GM18511 (cell line): ENCODE results near the gene CRTC1.
"Not testable (repeated sequence)": the region's sequence is repeated elsewhere in the genome, so short reads cannot be mapped to it uniquely, and the experiment has no call there.

Experiments used
- ATAC-seq: cut with Tn5 transposase; IDR thresholded peaks from one replicate; pipeline ENCODE4 v1.9.1; 2021; ENCODE audit warnings: mild to moderate bottlenecking, moderate library complexity; ENCODE audit not compliant: unreplicated experiment

CRTC1 gene

DNA sequence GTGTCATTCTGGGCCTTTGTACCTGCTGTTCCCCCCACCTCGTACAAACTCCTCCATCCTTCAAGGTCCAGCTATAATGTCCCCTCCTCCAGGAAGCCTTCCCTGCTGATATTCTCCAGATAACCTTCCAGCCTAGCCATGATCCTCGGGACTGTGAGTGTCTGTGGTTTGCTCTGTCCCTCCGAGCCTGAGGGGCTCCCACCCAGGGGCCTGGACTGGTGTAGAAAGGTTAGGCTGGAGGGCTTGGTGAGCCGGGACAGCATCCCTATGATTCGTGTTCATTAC is 110.5 kb downstream of the CRTC1 start:
- no peak for ATAC-seq

DNA sequence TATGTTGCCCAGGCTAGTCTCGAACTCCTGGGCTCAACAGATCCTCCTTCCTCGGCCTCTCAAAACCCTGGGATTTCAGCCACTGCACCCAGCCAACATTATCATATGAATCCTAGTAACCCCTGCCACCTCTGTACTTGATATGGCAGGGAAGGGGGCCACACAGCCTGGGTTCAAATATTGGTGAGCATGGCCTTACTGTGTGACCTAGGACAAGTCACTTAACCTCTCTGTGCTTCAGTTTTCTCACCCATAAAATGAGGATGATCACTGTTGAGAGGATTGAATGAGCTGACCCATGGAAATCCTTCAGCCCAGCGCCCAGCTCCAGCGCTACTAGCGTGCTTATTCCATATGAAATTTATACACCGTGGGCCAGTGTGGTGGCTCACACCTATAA is 111.2 kb downstream of the CRTC1 start:
- ATAC-seq, result no peak

DNA sequence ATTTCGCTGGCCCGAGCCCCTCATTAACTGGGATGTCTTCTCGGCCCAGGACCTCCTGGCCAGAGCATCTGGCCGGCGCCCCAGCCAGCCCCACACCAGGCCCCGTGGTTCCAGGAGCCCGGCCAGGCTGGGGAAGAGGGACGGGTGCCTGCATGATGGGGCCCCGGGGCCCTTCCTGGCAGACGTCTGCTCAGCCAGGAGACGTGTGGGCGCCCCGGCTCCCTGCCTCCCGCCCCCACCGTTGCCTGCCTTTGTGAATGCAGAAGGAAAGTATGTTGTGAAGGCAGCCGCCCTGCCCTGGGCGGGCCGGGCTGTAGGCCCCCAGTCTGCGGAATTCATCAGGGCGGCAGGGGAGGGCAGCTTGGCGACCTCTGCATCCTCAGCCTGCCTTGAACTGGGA is 112.1 kb downstream of the CRTC1 start:
- no peak for ATAC-seq

DNA sequence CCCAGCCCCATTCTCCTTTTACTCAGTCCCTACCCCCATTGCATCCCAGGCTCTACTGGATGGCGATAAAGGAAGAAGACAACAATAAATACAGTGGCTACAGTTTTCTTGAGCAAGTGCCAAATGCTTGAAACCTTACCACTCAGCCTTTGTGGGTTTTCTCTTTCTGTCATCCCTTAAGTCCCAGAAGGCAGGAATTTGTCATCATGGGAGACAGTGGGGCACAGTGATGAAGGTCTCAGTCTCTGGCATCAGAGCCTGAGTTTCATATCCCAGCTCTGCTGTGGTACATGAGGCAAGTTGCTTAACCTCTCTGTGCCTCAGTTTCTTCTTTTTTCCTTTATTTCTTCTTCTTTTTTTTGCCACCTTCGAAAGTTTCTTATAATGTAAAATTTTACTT is 112.8 kb downstream of the CRTC1 start:
- ATAC-seq, result no peak

DNA sequence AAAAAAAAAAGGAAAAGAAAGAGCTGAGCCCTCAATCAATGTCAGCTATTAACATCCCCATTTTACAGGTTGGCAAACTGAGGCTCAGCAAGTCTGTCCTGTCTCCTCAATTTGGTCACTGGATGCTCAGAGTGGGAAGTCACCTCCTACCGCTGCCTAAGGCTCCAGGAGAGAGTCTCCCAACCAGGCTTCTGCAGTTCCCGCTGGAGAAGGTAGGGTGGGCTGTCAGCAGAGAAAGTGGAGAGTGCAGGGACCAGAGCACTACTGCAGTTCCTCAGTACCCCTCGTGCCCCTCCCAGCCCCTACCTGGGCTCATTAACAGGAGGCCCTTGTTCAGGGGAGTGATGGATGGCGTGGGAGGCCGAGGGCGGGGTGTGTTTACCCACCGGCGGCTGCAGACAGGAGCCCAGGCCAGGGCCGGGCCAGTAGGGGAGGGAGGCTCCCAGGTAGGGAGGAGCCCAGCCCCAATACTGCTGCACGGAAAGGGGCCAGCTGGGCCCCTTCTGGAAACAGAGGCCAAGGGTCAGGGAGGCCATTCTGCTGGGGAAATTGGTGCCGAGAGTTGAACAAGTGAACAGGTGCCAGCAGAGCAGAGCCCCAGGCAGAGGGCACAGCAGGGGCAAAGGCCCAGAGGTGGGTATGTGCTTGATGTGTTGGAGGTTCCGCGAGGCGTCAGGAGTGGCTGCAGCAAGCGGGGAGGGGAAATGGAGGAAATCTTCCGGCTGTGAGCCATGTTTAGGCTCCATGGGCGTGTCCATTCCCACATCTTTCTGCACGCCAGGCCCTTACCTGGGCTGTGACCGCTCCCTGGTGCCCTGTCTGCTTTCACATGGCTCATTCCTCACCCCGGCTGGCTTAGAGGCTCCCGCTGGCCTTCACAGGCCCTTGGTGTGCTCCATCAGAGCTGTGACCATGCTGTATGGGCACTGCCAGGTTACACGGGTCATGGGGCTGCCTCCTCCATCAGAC is 115.2 kb downstream of the CRTC1 start:
- ATAC-seq, result no peak

DNA sequence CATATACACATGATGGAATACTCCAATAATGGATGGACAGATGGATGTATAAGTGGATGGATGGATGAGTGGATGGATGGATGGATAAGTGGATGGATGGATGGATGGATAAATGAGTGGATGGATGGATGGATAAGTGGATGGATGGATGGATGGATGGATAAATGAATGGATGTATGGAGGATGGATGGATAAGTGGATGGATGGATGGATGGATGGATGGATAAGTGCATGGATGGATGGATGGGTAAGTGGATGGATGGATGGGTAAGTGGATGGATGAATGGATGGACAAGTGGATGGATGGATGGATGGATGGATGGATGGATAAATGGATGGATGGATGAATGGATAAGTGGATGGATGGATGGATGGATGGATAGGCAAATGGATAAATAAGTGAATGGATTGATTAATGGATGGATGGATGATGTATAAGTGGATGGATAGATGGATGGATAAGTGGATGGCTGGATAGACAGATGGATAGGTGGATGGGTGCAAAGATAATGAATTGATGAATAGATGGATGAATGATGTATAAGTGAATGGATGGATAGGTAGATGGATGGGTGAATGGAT is 116.0 kb downstream of the CRTC1 start:
- ATAC-seq, result no peak

DNA sequence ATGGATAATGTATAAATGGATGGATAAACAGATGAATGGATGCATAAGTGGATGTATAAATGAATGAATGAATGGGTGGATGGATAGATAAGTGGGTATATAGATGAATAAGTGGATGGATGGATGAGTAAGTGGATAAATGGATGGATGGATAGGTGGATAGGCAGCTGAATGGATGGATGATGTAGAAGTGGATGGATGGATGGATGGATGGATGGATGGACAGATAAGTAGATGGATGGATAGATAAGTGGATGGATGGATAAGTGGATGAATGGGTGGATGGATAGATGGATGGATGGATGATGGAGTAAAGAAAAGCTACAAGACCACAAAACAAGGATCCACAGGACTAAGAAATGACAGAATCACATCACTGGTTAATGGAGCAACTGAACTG is 116.6 kb downstream of the CRTC1 start:
- no peak for ATAC-seq

DNA sequence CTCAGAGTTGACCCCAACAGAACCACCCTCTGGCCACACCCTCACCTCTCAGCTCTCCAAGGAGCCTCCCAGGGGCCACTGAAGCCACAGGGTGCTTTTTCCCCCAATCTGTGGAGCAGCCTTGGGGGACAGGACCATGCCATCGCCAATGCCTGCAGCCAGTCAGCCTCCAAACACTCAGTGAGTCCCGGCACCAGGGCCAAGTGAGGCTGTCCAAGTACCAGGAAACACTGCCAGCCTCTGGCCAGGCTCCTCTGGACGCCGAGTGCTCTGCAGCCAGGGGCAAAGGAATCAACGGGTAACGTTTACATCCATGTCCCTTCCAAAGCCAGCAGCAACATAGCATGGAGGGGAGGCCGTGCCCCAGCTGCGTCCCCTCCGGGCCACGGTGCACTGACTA is 117.2 kb downstream of the CRTC1 start:
- ATAC-seq, result no peak

DNA sequence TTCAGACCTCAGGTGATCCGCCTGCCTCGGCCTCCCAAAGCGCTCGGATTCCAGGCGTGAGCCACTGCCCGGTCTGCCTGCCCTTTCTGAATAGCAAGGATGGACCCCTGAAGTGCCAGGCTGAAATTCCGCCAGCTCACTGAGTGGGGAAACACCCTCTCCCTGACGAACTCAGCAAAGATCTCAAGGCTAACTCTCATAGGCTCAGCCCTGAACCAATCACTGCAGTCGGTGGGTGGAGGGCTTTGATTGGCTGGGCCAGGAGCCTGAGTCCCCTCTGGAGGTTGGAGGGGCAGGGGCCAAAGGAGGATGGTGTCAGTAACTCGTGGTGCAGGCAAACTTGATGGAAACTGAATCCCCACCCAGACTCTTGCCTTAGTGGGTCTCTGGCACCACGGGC is 118.9 kb downstream of the CRTC1 start:
- no peak for ATAC-seq

DNA sequence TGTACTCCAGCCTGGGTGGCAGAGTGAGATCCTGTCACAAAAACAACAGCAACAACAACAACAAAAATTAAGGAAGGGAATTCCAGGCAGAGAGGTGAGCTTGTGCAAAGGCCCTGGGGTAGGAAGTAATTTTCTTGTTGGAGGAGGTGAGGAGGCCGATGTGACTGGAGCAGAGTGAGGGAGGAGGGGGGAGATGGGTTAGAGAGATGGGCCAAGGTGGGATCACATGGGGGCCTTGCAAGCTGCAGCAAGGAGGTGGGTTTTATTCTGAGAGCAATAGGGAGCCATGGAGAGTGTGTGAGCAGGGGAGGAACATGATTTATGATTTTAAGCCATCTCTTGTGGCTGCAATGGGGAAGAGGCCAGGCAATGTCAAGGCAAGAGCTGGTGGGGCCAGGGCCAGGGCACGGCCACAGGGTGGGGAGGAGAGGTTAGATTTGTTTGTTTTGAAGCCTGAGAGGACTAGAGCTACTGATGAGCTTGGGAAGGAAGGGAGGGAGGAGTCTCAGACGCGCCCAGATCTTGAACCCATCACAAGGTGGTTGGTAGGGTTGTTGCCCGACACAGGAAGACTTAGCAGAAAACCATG is 120.2 kb downstream of the CRTC1 start:
- ATAC-seq, result no peak

DNA sequence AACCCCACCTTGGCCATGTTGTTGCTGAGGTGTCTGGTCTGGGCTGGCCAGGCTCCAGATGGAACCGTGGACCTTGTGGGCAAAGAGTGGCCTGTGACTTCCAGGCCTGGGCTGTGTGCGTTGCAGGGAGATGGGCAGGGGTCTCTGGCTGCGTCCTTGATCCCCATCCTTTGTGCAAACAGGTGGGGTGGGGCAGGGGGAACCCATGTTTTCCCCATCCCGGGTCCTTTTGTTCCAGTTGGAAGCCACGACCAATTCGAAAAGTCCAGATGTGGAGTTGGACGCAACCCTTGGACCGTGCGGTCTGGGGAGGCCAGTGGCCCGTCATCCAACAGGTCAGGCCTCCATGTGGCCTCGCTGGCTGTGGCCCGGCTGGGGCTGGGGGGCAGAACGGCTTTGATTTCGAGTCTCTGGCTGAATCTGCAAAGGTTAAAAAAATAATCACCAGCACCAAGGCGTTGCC is 120.7 kb downstream of the CRTC1 start:
- ATAC-seq, result no peak

DNA sequence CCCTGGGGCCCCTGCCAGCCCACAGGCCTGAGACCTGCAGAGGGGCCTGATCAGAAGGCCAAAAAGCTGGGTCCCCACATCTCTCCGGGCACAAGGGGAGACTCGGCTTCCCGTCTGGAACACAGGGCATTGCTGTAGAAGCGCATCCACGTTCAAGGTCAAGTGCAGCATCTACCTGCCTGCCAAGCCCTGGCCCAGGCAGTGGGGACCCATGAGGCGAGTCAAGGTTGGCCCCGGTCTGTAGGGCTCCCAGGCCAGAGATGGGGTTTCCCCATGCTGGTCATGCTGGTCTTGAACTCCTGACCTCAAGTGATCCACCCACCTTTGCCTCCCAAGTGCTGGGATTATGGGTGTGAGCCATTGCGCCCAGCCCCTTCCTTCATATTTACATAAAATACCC is 121.2 kb downstream of the CRTC1 start:
- no peak for ATAC-seq

DNA sequence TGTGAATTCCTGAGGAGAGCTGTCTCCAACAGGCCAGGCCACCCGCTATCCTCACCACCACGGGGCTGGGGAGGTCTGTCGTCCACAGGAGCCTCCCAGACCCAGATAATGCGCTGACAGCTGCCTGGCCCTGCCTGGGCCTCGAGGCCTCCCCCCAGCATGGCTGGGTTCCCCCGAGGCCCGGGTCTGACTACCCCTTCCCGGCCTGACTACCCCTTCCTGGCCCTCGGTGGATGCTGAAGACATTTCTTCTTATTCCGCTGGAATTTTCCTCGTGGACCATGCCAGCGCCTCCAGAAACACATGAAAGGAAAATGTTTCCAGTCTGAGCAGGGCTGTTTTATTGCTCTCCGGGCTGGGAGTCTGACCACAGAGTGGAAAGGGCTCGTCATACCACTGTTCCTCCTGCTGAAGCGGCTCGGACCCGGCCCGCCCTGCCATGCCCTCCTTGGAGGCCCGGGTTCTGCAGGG is 124.4 kb downstream of the CRTC1 start:
- no peak for ATAC-seq

DNA sequence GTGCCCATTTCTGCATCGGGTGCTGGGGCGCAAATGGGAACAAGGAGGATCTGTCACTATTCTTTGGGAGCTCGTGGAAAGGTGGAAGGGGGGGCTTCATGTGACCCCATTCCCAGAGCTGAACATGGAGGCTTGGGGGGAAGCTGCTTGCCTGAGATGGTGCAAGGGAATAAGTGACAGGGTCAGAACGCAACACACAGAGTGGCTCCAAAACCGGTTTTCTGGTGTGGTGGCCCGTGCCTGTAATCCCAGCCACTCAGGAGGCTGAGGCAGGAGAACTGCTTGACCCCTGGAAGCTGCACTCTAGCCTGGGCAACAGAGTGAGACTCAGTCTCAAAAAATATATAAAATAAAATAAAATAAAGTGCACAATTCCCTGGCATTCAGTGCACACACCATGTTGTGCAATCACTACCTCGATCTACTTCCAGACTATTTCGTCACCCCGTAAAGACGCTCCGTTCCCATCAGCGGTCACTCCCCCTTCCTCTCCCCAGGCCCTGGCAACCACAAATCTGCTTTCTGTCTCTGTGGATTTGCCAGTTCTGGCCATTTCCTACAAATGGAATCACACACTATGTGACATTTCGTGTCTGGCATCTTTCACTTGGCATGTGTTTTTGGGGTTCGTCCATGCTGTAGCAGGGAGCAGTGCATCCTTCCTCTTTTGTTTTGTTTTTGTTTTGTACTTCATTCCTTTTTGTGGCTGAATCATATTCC is 125.8 kb downstream of the CRTC1 start:
- no peak for ATAC-seq

DNA sequence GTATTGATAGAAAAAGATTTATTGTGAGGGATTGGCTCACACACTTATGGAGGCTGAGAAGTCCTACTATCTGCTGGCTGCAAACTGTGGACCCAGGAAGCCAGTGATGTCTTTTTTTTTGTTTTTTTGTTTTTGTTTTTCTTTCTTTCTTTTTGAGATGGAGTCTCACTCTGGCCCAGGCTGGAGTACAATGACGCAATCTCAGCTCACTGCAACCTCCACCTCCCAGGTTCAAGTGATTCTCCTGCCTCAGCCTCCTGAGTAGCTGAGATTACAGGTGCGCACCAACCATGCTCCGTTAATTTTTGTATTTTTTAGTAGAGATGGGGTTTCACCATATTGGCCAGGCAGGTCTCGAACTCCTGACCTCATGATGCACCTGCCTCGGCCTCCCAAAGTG is 128.2 kb downstream of the CRTC1 start:
- ATAC-seq, result not testable (repeated sequence)

DNA sequence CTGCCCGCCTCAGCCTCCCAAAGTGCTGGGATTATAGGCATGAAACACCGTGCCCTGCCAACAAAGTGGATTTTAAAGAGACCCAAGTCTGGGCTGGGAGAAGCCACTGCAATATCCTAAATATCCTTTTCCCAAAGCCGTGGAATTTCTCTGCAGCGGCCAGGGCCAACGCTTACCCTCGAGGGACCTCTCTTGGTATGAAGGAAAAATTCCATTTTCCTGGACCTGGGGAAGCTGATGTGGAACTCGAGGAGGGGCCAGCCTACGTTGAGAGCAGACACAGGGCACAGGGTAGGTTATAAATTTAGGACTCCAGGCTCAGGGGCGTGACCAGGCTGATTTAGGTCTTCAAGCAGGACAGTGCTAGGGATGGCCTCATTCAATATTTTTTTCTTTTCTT is 130.6 kb downstream of the CRTC1 start:
- ATAC-seq, result no peak

DNA sequence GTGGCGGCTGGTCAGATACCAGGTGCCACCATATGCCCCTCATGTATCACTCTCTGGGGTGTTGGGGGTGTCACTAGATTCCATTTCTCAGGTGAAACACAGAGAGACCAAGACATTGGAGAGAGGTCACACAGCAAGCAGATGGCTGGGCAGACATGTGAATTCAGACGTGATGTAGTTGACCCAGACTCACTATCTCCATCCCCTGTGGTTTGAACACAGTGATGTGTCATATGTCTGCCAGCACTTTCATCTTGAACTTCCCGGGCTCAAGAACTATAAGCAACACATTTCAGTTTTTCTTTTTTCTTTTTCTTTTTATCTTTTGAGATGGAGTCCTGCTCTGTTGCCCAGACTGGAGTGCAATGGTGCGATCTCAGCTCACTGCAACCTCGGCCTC is 132.2 kb downstream of the CRTC1 start:
- ATAC-seq, result no peak

DNA sequence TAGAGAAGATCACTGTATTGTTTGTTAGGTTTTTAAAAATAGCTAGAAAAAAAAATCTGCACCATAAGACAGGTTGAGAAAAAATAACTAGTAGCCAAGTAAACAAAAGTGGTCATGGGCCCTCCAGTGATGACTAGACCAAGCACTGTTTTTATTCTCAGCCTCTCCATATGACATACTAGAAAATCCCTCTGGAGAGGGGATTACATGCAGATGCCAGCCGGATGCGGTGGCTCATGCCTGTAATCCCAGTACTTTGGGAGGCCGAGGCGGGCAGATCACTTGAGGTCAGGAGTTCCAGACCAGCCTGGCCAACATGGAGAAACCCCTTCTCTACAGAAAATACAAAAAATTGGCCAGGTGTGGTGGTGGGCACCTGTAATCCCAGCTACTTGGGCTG is 133.2 kb downstream of the CRTC1 start:
- not testable (repeated sequence) for ATAC-seq

DNA sequence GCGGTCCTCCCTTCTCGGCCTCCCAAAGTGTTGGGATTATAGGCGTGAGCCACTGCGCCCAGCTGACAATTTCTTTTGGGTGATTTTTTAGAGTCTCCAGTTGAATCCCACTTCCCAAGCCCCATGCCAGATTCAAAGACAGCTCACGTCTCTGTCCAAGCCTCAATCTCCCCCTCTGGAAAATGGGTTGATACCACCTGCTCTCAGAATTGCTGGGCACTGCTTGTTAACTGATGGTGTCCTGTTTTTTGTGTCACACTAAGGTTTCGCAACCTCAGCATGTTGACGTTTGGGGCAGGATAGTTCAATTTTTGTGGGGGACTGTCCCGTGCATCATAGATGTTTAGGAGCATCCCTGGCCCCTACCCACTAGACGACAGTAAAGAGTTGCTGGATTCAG is 134.1 kb downstream of the CRTC1 start:
- ATAC-seq, result no peak

DNA sequence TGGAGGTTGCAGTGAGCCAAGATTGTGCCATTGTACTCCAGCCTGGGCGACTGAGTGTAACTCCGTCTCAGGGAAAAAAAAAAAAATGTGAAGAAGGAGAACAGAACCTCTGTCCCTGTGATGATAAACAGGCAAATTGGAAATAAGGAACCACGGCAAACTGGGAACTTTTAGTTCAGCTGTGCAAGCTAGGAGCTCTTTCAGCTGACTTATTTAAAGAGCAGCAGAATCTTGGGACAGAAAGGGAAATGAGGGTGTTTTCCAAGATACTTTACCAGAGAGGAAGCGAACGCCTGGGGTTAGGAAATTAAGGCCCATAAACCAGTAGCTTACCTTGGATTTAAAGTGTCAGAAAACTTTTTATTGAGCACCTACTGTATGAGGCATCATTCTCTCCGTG is 145.3 kb downstream of the CRTC1 start:
- no peak for ATAC-seq

DNA sequence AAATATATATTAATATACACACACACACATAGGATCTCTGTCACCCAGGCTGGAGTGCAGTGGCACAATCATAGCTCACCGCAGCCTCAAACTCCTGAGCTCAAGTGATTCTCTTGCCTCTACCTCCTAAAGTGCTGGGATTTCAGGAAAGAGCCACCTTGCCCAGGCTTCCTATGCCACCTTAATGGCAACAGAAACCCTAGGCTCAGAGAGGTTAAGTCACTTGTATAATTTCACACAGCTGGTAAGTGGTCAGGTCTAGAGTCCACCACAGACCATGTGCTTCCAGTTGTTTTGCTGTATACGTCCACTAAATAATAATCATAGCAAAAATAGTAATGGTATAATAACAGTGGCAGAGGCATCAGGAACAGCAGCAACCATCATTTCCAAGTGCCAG is 147.0 kb downstream of the CRTC1 start:
- ATAC-seq, result no peak
